G401 (cell line): ENCODE results near the gene PIP4K2B. TPM values are rescaled to one million over a fixed set of nuclear protein-coding genes. Genes with fewer than 3 reads are reported as not detected.

Source experiments
- DNase-seq: peaks from one replicate; pipeline ENCODE4 v3.0.0-alpha.2; 2015; ENCODE audit warnings: low spot score
- in situ Hi-C: cut with HindIII; loops from 2 replicates; pipeline ENCODE4 v1.10.0; 2016; ENCODE audit warnings: low sequenced_read_pairs, mixed read lengths
- total RNA-seq: library from RNA; depleted of rRNA; stranded (reverse); fragments of >200 nt; shearing (Covaris generic); gene quantifications from 2 replicates; pipeline ENCODE4 v1.2.3, GENCODE V29; 2014

The PIP4K2B gene
- total RNA-seq, 1 experiment from 2014 or later: 46.2 TPM

DNA sequence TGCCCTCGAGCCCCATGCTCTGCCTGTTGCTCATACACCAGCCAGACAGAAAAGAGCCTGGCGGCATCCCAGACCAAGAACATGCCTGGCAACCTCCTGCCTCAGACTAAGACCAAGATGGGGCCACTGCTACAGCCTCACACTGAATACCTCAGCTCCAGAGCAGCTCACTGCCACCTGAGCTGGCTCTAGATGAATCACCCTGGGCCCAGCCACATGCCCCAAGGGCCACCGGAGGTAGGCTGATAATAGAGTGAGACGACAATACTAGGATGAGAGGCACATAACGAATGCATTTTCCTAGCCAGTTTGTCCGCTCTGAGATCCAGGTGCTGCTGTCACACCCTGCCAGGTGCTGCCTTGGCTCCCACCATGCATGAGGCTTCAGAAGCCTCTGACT is 13.0 kb downstream of the PIP4K2B start:
- in situ Hi-C loops: no loop called here
- DNase-seq: no peak

DNA sequence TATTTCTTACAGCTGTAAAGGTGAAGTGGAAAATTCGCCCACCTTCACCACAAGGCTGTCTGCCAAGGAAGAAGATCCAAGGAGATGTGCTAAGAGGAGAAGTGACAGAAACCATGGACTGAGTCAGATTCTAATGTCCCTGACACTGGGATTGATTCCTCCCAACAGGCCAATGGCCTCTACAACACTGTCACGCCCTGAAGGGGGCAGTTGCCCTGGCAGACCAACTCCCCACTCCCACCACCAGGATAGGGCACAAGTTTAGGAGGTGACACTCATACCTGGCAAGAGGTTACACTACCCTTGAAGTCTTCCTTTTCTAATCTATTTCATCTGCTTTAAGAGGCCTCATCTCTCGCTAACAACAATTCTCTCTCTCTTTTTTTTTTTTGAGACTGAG is 16.1 kb downstream of the PIP4K2B start:
- in situ Hi-C loops: no loop called here
- DNase-seq: no peak

- no peak for DNase-seq
- in situ Hi-C loops: no loop called here
These were observed 19.2 kb downstream of the PIP4K2B start for GRCh38 chr17:38779965-38780752.

GRCh38 chr17:38777641-38778250 is 21.6 kb downstream of the PIP4K2B start:
- in situ Hi-C loops: no loop called here
- DNase-seq: no peak

DNA sequence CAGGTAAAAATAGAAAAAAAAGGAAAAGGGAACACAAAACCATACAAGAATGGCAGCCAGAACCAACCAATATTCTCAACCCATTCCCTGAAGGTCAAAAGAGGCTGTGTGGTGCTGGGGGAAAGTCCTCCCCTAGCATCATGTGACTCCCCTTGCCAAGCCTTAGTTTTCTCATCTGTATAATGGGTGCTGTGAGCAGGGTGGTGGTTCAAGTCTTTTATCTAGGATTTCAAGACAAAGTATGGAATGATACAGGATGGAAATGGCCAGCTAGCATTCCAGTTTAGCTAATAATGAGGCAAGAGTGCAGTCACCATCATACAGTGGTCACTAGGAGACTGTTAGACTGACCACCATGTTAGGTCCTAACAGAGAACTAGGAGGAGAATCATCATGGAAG is 26.1 kb downstream of the PIP4K2B start:
- in situ Hi-C loops: no loop called here
- no peak for DNase-seq

DNA sequence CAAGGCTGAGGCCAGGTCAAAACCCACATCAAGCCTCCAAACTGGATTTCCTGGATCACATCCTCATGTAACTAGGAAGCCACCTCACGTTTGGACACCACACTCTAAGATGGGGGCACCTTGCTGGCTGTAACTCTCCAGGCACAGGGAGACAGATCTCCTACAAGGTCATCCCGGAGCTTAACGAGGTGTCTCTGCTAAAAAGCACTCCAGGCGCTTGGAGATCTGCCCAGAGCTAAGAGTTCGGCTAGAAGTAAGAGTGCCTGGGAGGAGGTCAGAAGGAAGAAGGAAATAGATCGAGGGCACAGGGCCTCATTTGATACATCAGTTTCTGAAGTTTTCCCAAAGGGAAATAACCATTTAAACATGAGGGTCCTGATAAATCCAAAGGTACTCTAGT is 30.9 kb downstream of the PIP4K2B start:
- no peak for DNase-seq
- in situ Hi-C loops: no loop called here

GRCh38 chr17:38766341-38766740 is 33.0 kb downstream of the PIP4K2B start:
- DNase-seq: no peak
- in situ Hi-C loops: no loop called here

- in situ Hi-C loops: no loop called here
- DNase-seq: no peak
These were observed 37.1 kb downstream of the PIP4K2B start for GRCh38 chr17:38762231-38762630.

DNA sequence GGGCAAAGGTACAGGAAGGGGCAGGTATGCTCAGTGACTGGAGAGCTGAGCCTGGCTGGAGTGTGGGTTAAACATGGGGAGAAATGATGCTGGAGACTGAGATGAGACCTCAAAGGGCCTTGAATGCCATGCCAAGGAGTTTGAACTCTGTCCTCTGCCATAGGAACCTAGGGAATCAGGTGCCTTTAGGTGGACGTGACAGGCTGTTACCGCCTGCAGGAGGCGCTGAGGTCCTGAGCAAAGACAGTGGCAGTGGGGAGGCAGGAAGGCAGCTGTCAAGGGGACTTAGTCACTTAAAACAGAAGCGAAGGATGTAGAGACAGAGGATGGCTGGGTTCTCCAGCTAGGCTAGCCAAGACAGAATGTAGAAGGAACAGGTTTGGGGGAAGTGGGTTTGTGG is 37.7 kb downstream of the PIP4K2B start:
- in situ Hi-C loops: no loop called here
- DNase-seq: peak; percentile 32

DNA sequence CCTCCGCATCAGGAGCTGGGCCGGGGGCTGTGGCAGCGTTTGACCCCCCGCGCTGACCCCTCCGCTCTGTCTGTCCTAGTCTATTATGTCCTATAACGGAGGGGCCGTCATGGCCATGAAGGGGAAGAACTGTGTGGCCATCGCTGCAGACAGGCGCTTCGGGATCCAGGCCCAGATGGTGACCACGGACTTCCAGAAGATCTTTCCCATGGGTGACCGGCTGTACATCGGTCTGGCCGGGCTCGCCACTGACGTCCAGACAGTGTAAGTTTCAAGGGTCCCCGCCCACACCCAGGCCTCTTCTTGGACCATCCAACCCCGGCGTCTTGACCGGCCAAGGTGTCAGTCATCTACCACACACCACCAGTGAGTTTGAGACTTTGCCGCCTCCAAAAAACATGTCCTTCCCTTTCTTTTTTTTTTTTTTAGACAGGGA is 46.3 kb downstream of the PIP4K2B start:
- in situ Hi-C loops: no loop called here
- no peak for DNase-seq

- peak; percentile 100 for DNase-seq
- in situ Hi-C loops: no loop called here
These were observed 46.9 kb downstream of the PIP4K2B start, which contains the start of gene PSMB3 for GRCh38 chr17:38752308-38753070. TSS of gene PSMB3 (plus strand) at chr17:38752741. CDS start at chr17:38752827, 86 bp downstream.

DNA sequence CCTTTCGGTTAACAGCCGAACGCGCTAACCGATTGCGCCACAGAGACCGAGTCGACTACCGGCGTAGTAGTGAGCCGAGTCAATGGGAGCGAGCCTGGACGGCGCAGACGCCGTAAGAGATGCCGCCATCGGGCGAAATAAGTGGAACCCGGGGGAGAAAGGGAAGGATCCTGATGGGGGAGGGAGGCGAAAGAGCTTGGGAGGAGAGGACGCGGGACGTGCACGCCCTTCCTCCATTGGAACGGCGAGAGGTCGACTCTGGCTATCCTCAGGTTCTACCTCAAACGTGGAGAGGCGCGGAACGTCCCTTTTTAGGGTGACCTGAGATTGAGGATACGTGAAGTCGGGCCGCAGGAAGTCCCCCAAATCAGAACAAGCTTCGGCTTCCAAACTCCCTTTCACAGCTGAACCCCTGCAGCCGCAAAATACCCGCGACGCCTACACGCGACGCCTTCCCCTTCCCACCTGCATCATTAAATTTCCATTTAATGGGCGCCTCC is 47.5 kb downstream of the PIP4K2B start:
- in situ Hi-C loops: no loop called here
- peak; percentile 89 for DNase-seq

- in situ Hi-C loops: no loop called here
- peak; percentile 59 for DNase-seq
These were observed 48.1 kb downstream of the PIP4K2B start for GRCh38 chr17:38751144-38751807.

GRCh38 chr17:38750312-38751121 is 48.8 kb downstream of the PIP4K2B start:
- peak; percentile 81 for DNase-seq
- in situ Hi-C loops: no loop called here

GRCh38 chr17:38750044-38750311 is 49.4 kb downstream of the PIP4K2B start:
- no peak for DNase-seq
- in situ Hi-C loops: no loop called here

DNA sequence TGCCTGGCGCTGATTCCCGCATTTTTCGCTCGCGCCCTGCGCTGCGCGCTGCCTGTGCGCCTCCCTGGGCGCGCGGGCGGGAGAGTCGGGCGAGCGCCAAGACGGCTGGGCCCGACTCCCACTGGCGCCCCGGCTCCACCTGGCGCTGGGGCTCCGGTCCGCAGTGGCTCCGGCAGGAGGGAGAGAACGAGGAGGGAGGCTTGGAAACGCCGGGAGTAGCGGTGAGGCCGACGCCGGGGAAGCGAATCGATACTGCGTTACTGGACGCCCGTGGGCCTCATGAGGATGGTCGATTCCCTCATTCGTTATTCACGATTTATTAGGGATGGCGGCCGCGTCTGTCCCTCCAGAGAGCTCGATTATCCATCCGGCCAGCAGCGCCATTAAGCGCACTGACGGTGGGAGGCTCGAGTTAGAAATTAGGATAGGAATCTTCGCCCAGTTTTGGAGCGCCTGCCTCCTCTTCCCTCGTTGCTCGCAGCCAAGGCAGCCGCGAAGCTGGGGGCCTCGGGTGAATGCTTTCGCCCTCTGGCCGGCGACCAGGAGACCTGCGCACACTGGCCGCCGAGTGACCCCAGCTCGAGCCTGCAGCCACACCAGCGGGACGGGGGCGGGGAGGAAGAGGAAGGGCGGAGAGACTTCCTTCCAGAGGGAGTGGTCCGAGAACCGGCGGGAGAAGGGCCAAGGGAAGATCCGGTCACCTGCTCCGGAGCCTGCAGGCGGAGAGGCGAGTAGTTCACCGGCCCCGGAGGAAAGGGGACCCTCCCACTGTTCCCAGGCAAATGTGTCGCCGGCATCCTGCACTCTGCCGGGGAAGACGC is 49.9 kb downstream of the PIP4K2B start:
- DNase-seq: peak; percentile 85
- in situ Hi-C loops: no loop called here

GRCh38 chr17:38748892-38749222 is 50.5 kb downstream of the PIP4K2B start:
- in situ Hi-C loops: no loop called here
- DNase-seq: no peak
